Activated T-cell treated with anti-CD3 and anti-CD28 coated beads, Interleukin-2, amount 50 U/mL, for 4 hours (primary cell): ENCODE data around the gene ACTRT3. TPM values are rescaled to one million over a fixed set of nuclear protein-coding genes. Genes with fewer than 3 reads are reported as not detected.
"Not testable (repeated sequence)": the region's sequence is repeated elsewhere in the genome, so short reads cannot be mapped to it uniquely, and the experiment has no call there.

ENCODE experiments used
- ATAC-seq, 2 donors: fragments of 200-7000 bp; cut with Tn5 transposase; one replicate each; pipeline ENCODE4 v1.10.0; 2021
- DNase-seq: peaks from one replicate; pipeline ENCODE4 v3.0.0-alpha.2; 2020
- H3K27me3 Mint-ChIP-seq: one replicate; pipeline ENCODE4 v1.8.0; 2021; ENCODE audit warnings: low read depth, mixed read lengths
- H3K36me3 Mint-ChIP-seq: one replicate; pipeline ENCODE4 v1.8.0; 2022; ENCODE audit warnings: mixed read lengths; ENCODE audit not compliant: insufficient read depth
- H3K4me1 Mint-ChIP-seq: one replicate; pipeline ENCODE4 v1.8.0; 2021; ENCODE audit warnings: low read depth, mixed read lengths
- H3K4me3 Mint-ChIP-seq: one replicate; pipeline ENCODE4 v1.8.0; 2021; ENCODE audit warnings: mild to moderate bottlenecking, moderate library complexity, mixed read lengths
- H3K9me3 Mint-ChIP-seq: one replicate; pipeline ENCODE4 v1.8.0; 2021; ENCODE audit warnings: mixed read lengths
- total RNA-seq, 3 donors: library from RNA; stranded (reverse); gene quantifications; one replicate each; pipeline ENCODE4 v1.2.1, GENCODE V29; 2021

The ACTRT3 gene
- total RNA-seq, 3 donors from 2014 or later: 1.1 to 1.7 (median 1.3) TPM

DNA sequence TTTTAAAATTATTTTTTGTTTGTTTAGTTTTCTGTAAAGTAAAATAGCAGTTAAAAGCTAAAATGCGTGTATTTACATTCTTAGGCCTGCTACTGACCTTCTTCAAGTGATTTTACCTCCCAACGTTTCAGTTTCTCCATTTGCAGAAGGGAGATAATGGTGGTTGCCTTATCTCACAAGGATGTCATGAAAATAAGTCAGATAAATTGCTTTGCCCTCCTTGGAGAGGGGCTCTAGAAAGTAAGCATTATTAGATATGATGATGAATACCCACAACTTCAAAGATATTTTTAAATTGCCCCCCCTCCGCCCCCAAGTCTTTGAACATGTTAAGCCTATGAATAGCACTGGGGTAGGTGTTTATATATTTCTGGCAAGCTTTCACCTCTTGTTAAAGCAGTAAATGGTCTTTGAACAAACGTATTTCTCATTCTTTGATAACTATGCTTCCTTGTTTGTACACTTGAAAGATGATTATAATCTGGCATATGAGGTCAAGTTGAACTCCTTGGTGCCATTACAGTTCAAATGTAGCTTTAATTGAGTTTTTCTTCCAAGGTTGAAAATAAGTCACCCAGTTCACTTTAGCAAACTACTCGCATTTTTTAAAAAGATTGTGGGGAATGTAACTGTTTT lies 10.9 kb downstream of the ACTRT3 start:
- peaks cover 24% of the 10 kb centered on the region for H3K4me1 Mint-ChIP-seq
- no peaks in the 10 kb centered on the region for H3K27me3 Mint-ChIP-seq
- H3K4me3 Mint-ChIP-seq: no peak overlapping the region

DNA sequence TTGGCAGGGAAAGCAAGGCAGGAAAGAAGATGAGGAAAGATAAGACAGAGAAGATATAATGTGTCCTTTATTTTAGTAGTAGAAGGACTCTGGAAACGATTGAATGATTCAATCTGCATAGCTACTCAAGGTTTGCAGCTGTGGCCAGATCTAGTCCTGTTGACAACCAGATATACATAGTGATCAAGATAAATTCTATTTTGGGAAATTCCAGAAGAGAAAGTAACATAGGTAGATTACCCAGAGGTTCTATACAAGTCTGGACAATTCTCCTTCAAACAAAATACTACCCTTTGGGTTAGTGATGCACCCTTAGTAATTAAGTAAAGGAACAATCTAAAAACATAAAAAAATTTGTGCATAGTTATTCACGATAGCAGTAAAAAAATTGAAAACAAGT lies 13.9 kb downstream of the ACTRT3 start:
- H3K27me3 Mint-ChIP-seq: peaks cover 6% of the 10 kb centered on the region
- no peaks in the 10 kb centered on the region for H3K9me3 Mint-ChIP-seq
- DNase-seq (no peak), ATAC-seq (no peak)
- H3K4me3 Mint-ChIP-seq: no peak overlapping the region
- H3K4me1 Mint-ChIP-seq: peaks cover 16% of the 10 kb centered on the region
- H3K36me3 Mint-ChIP-seq: no peaks in the 10 kb centered on the region

More for the DNA sequence above, 10.9 kb downstream of the ACTRT3 start:
- ATAC-seq (no peak), DNase-seq (no peak)
- H3K36me3 Mint-ChIP-seq: no peaks in the 10 kb centered on the region
- H3K9me3 Mint-ChIP-seq: no peaks in the 10 kb centered on the region

DNA sequence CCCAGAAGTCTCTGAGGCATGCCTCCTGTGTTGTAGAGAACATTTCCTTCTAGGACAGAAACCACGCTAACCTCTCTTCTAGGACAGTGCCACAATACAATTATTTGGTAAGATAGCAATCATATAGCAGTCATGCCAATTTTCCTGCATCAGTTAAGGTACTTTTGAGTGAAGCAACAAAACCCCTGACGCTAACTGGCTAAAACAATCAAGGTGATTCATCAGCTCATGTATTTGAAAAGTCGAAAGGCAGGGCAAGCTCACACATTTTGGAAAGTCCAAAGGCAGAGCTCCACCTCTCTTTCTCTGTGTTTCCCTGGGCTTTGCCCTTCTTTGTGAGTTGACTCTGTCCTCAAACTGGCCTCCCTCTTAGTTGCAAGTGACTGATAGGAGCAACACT lies 14.7 kb downstream of the ACTRT3 start:
- Mint-ChIP-seq H3K4me3 (no peak overlapping the region), H3K36me3 (no peaks in the 10 kb centered on the region), H3K9me3 (no peaks in the 10 kb centered on the region), H3K27me3 (peaks cover 6% of the 10 kb centered on the region), H3K4me1 (peaks cover 15% of the 10 kb centered on the region)
- DNase-seq (no peak), ATAC-seq (no peak)

DNA sequence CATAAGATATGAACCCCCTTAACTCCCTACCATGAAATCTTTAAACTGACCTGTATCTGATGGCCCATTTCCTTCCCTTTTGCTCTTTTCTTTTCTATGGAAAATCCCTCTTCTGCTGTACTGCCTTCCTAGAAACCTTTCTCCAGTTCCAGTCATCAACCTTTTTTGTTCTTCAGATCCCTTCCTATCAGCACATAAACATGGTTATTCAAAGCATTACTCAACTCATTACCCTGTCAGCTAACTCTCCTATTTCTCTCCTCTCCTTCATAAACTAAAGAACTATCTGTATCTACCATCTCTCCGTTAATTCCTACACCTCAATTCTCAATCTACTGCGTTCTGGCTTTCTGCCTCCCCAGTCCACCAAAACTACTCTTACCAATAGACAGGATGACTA lies 17.5 kb downstream of the ACTRT3 start:
- ATAC-seq (no peak), DNase-seq (no peak)
- H3K4me3 Mint-ChIP-seq: no peak overlapping the region
- no peaks in the 10 kb centered on the region for H3K9me3 Mint-ChIP-seq
- peaks cover 23% of the 10 kb centered on the region for H3K27me3 Mint-ChIP-seq
- peaks cover 7% of the 10 kb centered on the region for H3K4me1 Mint-ChIP-seq
- no peaks in the 10 kb centered on the region for H3K36me3 Mint-ChIP-seq

DNA sequence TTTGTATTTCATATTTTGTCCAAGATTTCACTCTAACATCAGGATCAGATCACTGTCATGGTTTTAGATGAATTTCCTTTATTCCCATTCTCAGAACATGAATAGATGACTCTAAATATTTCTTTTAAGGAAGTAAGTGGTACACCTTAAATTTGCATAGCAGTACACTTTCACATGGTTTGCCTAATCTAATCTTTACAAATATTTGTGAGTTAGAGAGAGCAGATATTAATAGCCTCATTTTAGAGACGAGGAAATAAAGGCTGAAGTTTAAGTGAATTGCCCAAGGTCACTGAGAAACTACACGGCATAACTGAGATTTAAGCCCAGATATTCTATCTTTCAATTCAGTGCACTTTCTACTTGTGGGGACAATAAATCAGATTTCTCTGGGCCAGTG lies 18.7 kb downstream of the ACTRT3 start:
- H3K4me1 Mint-ChIP-seq: peaks cover 7% of the 10 kb centered on the region
- no peaks in the 10 kb centered on the region for H3K9me3 Mint-ChIP-seq
- ATAC-seq (no peak), DNase-seq (no peak)
- H3K36me3 Mint-ChIP-seq: no peaks in the 10 kb centered on the region
- no peak overlapping the region for H3K4me3 Mint-ChIP-seq
- peaks cover 29% of the 10 kb centered on the region for H3K27me3 Mint-ChIP-seq

DNA sequence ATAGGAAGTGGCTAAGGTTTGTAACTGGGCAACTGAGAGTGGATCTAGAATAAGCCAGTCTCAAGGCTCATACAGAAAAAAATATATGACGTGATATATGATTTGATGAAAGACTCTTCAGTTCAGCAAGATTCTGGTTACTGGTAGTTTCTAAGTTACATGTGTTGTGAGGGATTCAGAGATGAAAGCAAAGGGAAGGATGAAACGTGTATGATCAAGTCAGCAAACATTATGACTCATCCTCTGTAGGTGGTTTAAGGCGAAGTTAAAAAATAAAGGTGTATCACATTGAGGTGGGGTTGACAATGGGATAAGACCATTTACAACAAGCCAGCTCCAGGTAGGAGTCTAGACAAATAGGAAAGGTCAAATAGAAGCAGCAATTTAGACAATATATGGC lies 20.7 kb downstream of the ACTRT3 start:
- no peaks in the 10 kb centered on the region for H3K9me3 Mint-ChIP-seq
- peaks cover 29% of the 10 kb centered on the region for H3K27me3 Mint-ChIP-seq
- no peak for DNase-seq
- H3K36me3 Mint-ChIP-seq: no peaks in the 10 kb centered on the region
- H3K4me1 Mint-ChIP-seq: peaks cover 7% of the 10 kb centered on the region
- ATAC-seq: peak in 1 of 2 donors; percentile 54
- H3K4me3 Mint-ChIP-seq: no peak overlapping the region

GRCh38 chr3:169746924-169747323 lies 22.4 kb downstream of the ACTRT3 start:
- DNase-seq (no peak), ATAC-seq (no peak)
- H3K4me3 Mint-ChIP-seq: no peak overlapping the region
- peaks cover 24% of the 10 kb centered on the region for H3K27me3 Mint-ChIP-seq
- H3K4me1 Mint-ChIP-seq: peaks cover 7% of the 10 kb centered on the region
- H3K9me3 Mint-ChIP-seq: no peaks in the 10 kb centered on the region
- no peaks in the 10 kb centered on the region for H3K36me3 Mint-ChIP-seq

- ATAC-seq (peak in 1 of 2 donors; percentile 21), DNase-seq (no peak)
- H3K4me3 Mint-ChIP-seq: no peak overlapping the region
- no peaks in the 10 kb centered on the region for H3K9me3 Mint-ChIP-seq
- peaks cover 23% of the 10 kb centered on the region for H3K27me3 Mint-ChIP-seq
- H3K4me1 Mint-ChIP-seq: peaks cover 7% of the 10 kb centered on the region
- H3K36me3 Mint-ChIP-seq: no peaks in the 10 kb centered on the region
These were observed 24.9 kb downstream of the ACTRT3 start for GRCh38 chr3:169744366-169745054.

GRCh38 chr3:169739067-169739466 lies 30.3 kb downstream of the ACTRT3 start:
- no peak overlapping the region for H3K4me3 Mint-ChIP-seq
- no peak for ATAC-seq
- H3K36me3 Mint-ChIP-seq: no peaks in the 10 kb centered on the region
- H3K4me1 Mint-ChIP-seq: no peaks in the 10 kb centered on the region
- H3K9me3 Mint-ChIP-seq: peaks cover 21% of the 10 kb centered on the region
- H3K27me3 Mint-ChIP-seq: peaks cover 5% of the 10 kb centered on the region
- DNase-seq: no peak

DNA sequence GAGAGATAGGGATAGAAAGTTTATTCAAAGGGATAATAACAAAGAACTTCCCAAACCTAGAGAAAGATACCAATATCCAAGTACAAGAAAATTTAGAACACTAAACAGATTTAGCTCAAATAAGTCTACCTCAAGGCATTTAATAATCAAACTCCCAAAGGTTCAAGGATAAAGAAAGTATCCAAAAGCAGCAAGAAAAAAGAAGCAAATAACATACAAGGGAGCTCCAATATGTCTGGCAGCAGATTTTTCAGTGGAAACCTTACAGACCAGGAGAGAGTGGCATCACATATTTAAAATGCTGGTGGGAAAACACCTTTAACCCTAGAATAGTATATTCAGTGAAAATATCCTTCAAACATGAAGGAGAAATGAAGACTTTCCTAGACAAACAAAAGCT lies 37.5 kb downstream of the ACTRT3 start:
- not testable (repeated sequence) for H3K4me3 Mint-ChIP-seq, H3K36me3 Mint-ChIP-seq, H3K4me1 Mint-ChIP-seq, ATAC-seq, DNase-seq
- Mint-ChIP-seq H3K9me3 (peaks cover 45% of the 10 kb centered on the region), H3K27me3 (peaks cover 37% of the 10 kb centered on the region)

DNA sequence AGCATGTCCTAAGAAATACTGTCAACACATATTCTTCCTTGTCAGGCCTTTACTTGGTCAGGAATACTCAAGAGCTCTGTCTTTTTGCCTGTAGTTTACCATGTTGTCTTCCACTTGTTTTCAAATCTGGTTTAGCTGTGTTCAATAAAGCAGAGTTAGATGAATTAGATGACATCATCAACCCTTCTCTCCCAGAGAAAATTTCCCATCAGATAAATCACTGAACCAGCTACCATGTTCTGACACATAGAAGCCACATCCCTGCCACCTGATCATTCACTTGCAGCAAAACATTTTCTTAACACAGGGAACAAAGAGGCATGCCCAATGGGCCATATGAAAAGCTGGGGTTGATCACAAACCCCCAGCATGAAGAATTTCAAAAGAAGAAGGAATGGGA lies 46.6 kb downstream of the ACTRT3 start:
- ATAC-seq: no peak
- DNase-seq: no peak
- Mint-ChIP-seq H3K4me1 (no peaks in the 10 kb centered on the region), H3K27me3 (peaks cover 26% of the 10 kb centered on the region), H3K36me3 (no peaks in the 10 kb centered on the region), H3K4me3 (no peak overlapping the region), H3K9me3 (peaks cover 6% of the 10 kb centered on the region)

DNA sequence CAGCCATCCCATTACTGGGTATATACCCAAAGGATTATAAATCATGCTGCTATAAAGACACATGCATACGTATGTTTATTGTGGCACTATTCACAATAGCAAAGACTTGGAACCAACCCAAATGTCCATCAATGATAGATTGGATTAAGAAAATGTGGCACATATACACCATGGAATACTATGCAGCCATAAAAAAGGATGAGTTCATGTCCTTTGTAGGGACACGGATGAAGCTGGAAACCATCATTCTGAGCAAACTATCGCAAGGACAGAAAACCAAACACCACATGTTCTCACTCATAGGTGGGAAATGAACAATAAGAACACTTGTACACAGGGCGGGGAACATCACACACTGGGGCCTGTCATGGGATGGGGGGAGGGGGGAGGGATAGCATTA lies 50.9 kb downstream of the ACTRT3 start:
- not testable (repeated sequence) for DNase-seq, H3K9me3 Mint-ChIP-seq, H3K36me3 Mint-ChIP-seq, ATAC-seq, H3K4me1 Mint-ChIP-seq, H3K4me3 Mint-ChIP-seq
- peaks cover 38% of the 10 kb centered on the region for H3K27me3 Mint-ChIP-seq

Other genes starting within 250 kb of the ACTRT3 start
- gene MECOM, start 105.8 kb downstream of the ACTRT3 start, total RNA-seq: under 1 TPM; 0.24 to 0.40 (median 0.38) TPM
- gene TERC, start 4.5 kb downstream of the ACTRT3 start, total RNA-seq: 10 to 100 TPM; 15.2 to 38.7 (median 29.0) TPM
- 10 to 100 TPM; 13.3 to 15.7 (median 14.8) TPM for gene MYNN, start 3.8 kb upstream of the ACTRT3 start, total RNA-seq
- not detected for gene LRRIQ4, start 43.3 kb upstream of the ACTRT3 start, total RNA-seq
- 1 to 10 TPM in 2 of 3 donors, under 1 TPM in 1; 0.35 to 1.2 (median 1.0) TPM for gene LRRC34, start 43.3 kb upstream of the ACTRT3 start, total RNA-seq
- not detected for gene LRRC31, start 100.4 kb upstream of the ACTRT3 start, total RNA-seq
- not detected for gene SAMD7, start 142.0 kb upstream of the ACTRT3 start, total RNA-seq
- 10 to 100 TPM; 65.9 to 75.6 (median 66.8) TPM for gene SEC62, start 197.2 kb upstream of the ACTRT3 start, total RNA-seq